ENCODE results near the gene SCUBE2. TPM values are rescaled to one million over a fixed set of nuclear protein-coding genes. Genes with fewer than 3 reads are reported as not detected.

The SCUBE2 gene
- total and polyA plus RNA-seq, 12 donors: 1.9 to 47.6 (median 4.1) TPM

GRCh38 chr11:9047964-9048523 is 43.4 kb downstream of the SCUBE2 start:
- Histone ChIP-seq H3K36me3 (replicated peaks in 1 of 2) (no peaks in the 10 kb centered on the region), H3K9me3 (replicated peaks in 1 of 3) (no peaks in the 10 kb centered on the region), H3K4me1 (replicated peaks in 1 of 2) (no peaks in the 10 kb centered on the region), H3K4me3 (no peak overlapping the region), H3K27ac (peak overlapping the region in 1 of 5 donors; percentile 63), H3K27me3 (no peaks in the 10 kb centered on the region)
- intact Hi-C loops (cut with DNase I): no loop called here
- 70 to 74% (median 72%) methylated on average over 9 of the region's 9 CpGs for WGBS, 4 donors
- TF ChIP-seq POLR2A (IDR thresholded peaks at IDR 0.05): no peak
- TF ChIP-seq CTCF (IDR thresholded peaks at IDR 0.05): no peak
- no peak for DNase-seq

- WGBS, 4 donors: 69 to 89% (median 84%) methylated on average over 4 of the region's 4 CpGs
- intact Hi-C loops (cut with DNase I): no loop called here
- TF ChIP-seq POLR2A (IDR thresholded peaks at IDR 0.05) (no peak), CTCF (IDR thresholded peaks at IDR 0.05) (no peak)
- Histone ChIP-seq H3K36me3 (replicated peaks in 1 of 2) (no peaks in the 10 kb centered on the region), H3K4me1 (replicated peaks in 1 of 2) (no peaks in the 10 kb centered on the region), H3K27ac (peak overlapping the region in 1 of 5 donors; percentile 63), H3K9me3 (replicated peaks in 1 of 3) (no peaks in the 10 kb centered on the region), H3K27me3 (no peaks in the 10 kb centered on the region), H3K4me3 (no peak overlapping the region)
- DNase-seq: no peak
Observed at GRCh38 chr11:9046481-9046880, 44.9 kb downstream of the SCUBE2 start.

GRCh38 chr11:9042488-9042887 is 48.9 kb downstream of the SCUBE2 start:
- intact Hi-C loops (cut with DNase I): no loop called here
- H3K36me3 ChIP-seq (replicated peaks in 1 of 2): no peaks in the 10 kb centered on the region
- no peak for DNase-seq
- no peak overlapping the region for H3K27ac ChIP-seq
- peaks cover 0 to 8% of the 10 kb centered on the region in 2 donors for H3K4me1 ChIP-seq (replicated peaks in 1 of 2)
- TF ChIP-seq CTCF (IDR thresholded peaks at IDR 0.05): no peak
- 72 to 83% (median 78%) methylated on average over 1 of the region's 1 CpG for WGBS, 4 donors
- H3K27me3 ChIP-seq: no peaks in the 10 kb centered on the region
- no peak overlapping the region for H3K4me3 ChIP-seq
- no peaks in the 10 kb centered on the region for H3K9me3 ChIP-seq (replicated peaks in 1 of 3)

GRCh38 chr11:9041747-9042146 is 49.7 kb downstream of the SCUBE2 start:
- H3K27me3 ChIP-seq: no peaks in the 10 kb centered on the region
- no peak overlapping the region for H3K4me3 ChIP-seq
- no peak overlapping the region for H3K27ac ChIP-seq
- WGBS, 4 donors: 78 to 94% (median 88%) methylated on average over 2 of the region's 2 CpGs
- H3K36me3 ChIP-seq (replicated peaks in 1 of 2): no peaks in the 10 kb centered on the region
- no peaks in the 10 kb centered on the region for H3K9me3 ChIP-seq (replicated peaks in 1 of 3)
- peaks cover 0 to 11% of the 10 kb centered on the region in 2 donors for H3K4me1 ChIP-seq (replicated peaks in 1 of 2)
- no peak for DNase-seq
- TF ChIP-seq CTCF (IDR thresholded peaks at IDR 0.05) (no peak), POLR2A (IDR thresholded peaks at IDR 0.05) (no peak)
- intact Hi-C loops (cut with DNase I): no loop called here
